Astrocyte (in vitro differentiated cells and primary cell): ENCODE data around the gene TIMM13. TPM values are rescaled to one million over a fixed set of nuclear protein-coding genes. Genes with fewer than 3 reads are reported as not detected.
"Not testable (repeated sequence)": the region's sequence is repeated elsewhere in the genome, so short reads cannot be mapped to it uniquely, and the experiment has no call there.

ENCODE experiments used
- DNase-seq: peaks from one replicate; pipeline ENCODE4 v3.0.0-alpha.2; 2010; ENCODE audit warnings: low read depth
- FAIRE-seq: peaks from 2 replicates; lab custom pipeline; 2011; peaks lifted over from hg19 to GRCh38; lab: Jason Lieb, UNC
- H2AFZ ChIP-seq: 2 replicates; pipeline ENCODE4 v1.6.0; 2012; ENCODE audit warnings: low read depth, low read length, inconsistent platforms
- H3K27ac ChIP-seq: 2 replicates; pipeline ENCODE4 v1.5.1; 2011; ENCODE audit warnings: low read depth, low read length, inconsistent platforms
- H3K27me3 ChIP-seq: 2 replicates; pipeline ENCODE4 v1.6.0; 2011; ENCODE audit warnings: low read length, inconsistent platforms; ENCODE audit not compliant: insufficient read depth
- H3K36me3 ChIP-seq: 2 replicates; pipeline ENCODE4 v1.5.1; 2011; ENCODE audit warnings: low read length, inconsistent platforms; ENCODE audit not compliant: insufficient read depth
- H3K4me1 ChIP-seq: 2 replicates; pipeline ENCODE4 v1.5.1; 2011; ENCODE audit warnings: low read length, inconsistent platforms; ENCODE audit not compliant: insufficient read depth
- H3K4me2 ChIP-seq: 2 replicates; pipeline ENCODE4 v1.6.0; 2012; ENCODE audit warnings: low read length, inconsistent platforms
- H3K4me3 ChIP-seq: 2 replicates; pipeline ENCODE4 v1.5.1; 2011; ENCODE audit warnings: low read depth, mild to moderate bottlenecking, low read length, inconsistent platforms; ENCODE audit not compliant: insufficient read depth
- H3K79me2 ChIP-seq: 2 replicates; pipeline ENCODE4 v1.6.0; 2012; ENCODE audit warnings: mild to moderate bottlenecking, low read length, inconsistent platforms; ENCODE audit not compliant: insufficient read depth
- H3K9ac ChIP-seq: 2 replicates; pipeline ENCODE4 v1.6.0; 2012; ENCODE audit warnings: mild to moderate bottlenecking, low read length, inconsistent platforms
- H3K9me3 ChIP-seq: 2 replicates; pipeline ENCODE4 v1.5.1; 2012; ENCODE audit warnings: low read depth, mild to moderate bottlenecking, low read length, inconsistent platforms; ENCODE audit not compliant: insufficient read depth
- H4K20me1 ChIP-seq: 2 replicates; pipeline ENCODE4 v1.6.0; 2012; ENCODE audit warnings: low read length, inconsistent platforms; ENCODE audit not compliant: insufficient read depth
- H3K27ac Mint-ChIP-seq: one replicate; pipeline ENCODE4 v1.8.0; 2021; ENCODE audit warnings: mild to moderate bottlenecking, mixed read lengths; ENCODE audit not compliant: unreplicated experiment
- H3K27me3 Mint-ChIP-seq: one replicate; pipeline ENCODE4 v1.8.0; 2021; ENCODE audit warnings: low read depth, mixed read lengths; ENCODE audit not compliant: unreplicated experiment
- H3K36me3 Mint-ChIP-seq: one replicate; pipeline ENCODE4 v1.8.0; 2021; ENCODE audit warnings: low read depth, mixed read lengths; ENCODE audit not compliant: unreplicated experiment
- H3K4me1 Mint-ChIP-seq: one replicate; pipeline ENCODE4 v1.8.0; 2021; ENCODE audit warnings: low read depth, mixed read lengths; ENCODE audit not compliant: unreplicated experiment
- H3K4me3 Mint-ChIP-seq: one replicate; pipeline ENCODE4 v1.8.0; 2021; ENCODE audit warnings: mild to moderate bottlenecking, moderate library complexity, mixed read lengths; ENCODE audit not compliant: unreplicated experiment
- H3K9me3 Mint-ChIP-seq: one replicate; pipeline ENCODE4 v1.8.0; 2021; ENCODE audit warnings: mild to moderate bottlenecking, mixed read lengths; ENCODE audit not compliant: unreplicated experiment
- EZH2 ChIP-seq: IDR thresholded peaks from 2 replicates; pipeline ENCODE4 v1.6.1; 2012; ENCODE audit warnings: mild to moderate bottlenecking, low read length, inconsistent platforms; ENCODE audit not compliant: insufficient read depth
- total RNA-seq: library from RNA; stranded (reverse); gene quantifications from 2 replicates; pipeline ENCODE4 v1.2.1, GENCODE V29; 2021
- TF ChIP-seq, protein P1 (sequence below): IDR thresholded peaks from 2 replicates; pipeline ENCODE4 v1.5.1; 2011; ENCODE audit warnings: low read depth, mild to moderate bottlenecking, inconsistent platforms, low read length, moderate library complexity; ENCODE audit not compliant: insufficient read depth

TIMM13 gene
- total RNA-seq, 1 donor from 2014 or later = 105 TPM

DNA sequence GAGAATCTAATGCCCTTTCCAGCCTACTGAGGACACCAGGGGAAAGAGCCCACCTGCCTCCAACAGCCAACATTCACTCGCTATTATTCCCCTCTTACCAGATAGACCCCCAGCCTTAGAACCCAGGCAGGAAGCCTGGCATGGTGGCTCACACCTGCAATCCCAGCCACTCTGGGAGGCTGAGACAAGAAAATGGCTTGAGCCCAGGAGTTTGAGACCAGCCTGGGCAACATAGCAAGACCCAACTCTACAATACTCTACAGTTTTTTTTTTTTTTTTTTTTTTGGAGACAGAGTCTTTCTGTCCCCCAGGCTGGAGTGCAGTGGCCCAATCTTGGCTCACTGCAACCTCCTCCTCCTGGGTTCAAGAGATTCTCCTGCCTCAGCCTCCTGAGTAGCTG, 32.9 kb upstream of the TIMM13 start:
- peaks cover 23% of the 10 kb centered on the region for H3K79me2 ChIP-seq
- no peaks in the 10 kb centered on the region for H3K27me3 Mint-ChIP-seq
- DNase-seq (no peak), FAIRE-seq (no peak)
- H3K9me3 Mint-ChIP-seq = no peaks in the 10 kb centered on the region
- H3K4me1 Mint-ChIP-seq = peaks cover 5% of the 10 kb centered on the region
- H3K27ac Mint-ChIP-seq = no peak overlapping the region
- peak overlapping the region; percentile 64 for H3K4me3 Mint-ChIP-seq
- no peaks in the 10 kb centered on the region for H3K27me3 ChIP-seq
- H3K4me3 ChIP-seq = no peak overlapping the region
- peaks cover 17% of the 10 kb centered on the region for H3K4me1 ChIP-seq
- H3K9ac ChIP-seq = no peak overlapping the region
- H2AFZ ChIP-seq = no peak overlapping the region
- no peaks in the 10 kb centered on the region for H3K9me3 ChIP-seq
- H3K27ac ChIP-seq = no peak overlapping the region
- no peak overlapping the region for H3K4me2 ChIP-seq
- H3K36me3 ChIP-seq = no peaks in the 10 kb centered on the region
- no peaks in the 10 kb centered on the region for H3K36me3 Mint-ChIP-seq
- peaks cover 8% of the 10 kb centered on the region for H4K20me1 ChIP-seq
- TF ChIP-seq, protein P1, sequence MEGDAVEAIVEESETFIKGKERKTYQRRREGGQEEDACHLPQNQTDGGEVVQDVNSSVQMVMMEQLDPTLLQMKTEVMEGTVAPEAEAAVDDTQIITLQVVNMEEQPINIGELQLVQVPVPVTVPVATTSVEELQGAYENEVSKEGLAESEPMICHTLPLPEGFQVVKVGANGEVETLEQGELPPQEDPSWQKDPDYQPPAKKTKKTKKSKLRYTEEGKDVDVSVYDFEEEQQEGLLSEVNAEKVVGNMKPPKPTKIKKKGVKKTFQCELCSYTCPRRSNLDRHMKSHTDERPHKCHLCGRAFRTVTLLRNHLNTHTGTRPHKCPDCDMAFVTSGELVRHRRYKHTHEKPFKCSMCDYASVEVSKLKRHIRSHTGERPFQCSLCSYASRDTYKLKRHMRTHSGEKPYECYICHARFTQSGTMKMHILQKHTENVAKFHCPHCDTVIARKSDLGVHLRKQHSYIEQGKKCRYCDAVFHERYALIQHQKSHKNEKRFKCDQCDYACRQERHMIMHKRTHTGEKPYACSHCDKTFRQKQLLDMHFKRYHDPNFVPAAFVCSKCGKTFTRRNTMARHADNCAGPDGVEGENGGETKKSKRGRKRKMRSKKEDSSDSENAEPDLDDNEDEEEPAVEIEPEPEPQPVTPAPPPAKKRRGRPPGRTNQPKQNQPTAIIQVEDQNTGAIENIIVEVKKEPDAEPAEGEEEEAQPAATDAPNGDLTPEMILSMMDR = no peak
- no peak for TF ChIP-seq EZH2

DNA sequence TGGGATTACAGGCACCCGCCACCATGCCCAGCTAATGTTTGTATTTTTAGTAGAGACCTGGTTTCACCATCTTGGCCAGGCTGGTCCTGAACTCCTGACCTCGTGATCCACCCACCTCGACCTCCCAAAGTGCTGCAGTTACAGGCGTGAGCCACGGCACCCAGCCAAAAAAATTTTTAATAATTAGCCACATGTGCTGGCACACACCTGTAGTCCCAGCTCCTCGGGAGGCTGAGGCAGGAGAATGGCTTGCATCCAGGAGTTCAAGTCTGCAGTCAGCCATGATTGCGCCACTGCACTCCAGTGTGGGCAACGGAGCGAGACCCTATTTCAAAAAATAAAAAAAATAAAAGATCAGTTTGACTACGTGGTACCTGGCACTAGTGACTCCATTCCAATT, 31.4 kb upstream of the TIMM13 start:
- H3K27me3 ChIP-seq, H3K4me3 ChIP-seq, FAIRE-seq, H3K27ac ChIP-seq, H3K36me3 ChIP-seq, H3K9ac ChIP-seq, H3K9me3 ChIP-seq, H3K4me1 Mint-ChIP-seq, DNase-seq, H3K4me3 Mint-ChIP-seq, H3K27me3 Mint-ChIP-seq, H3K27ac Mint-ChIP-seq, H3K9me3 Mint-ChIP-seq, H3K4me2 ChIP-seq, H3K36me3 Mint-ChIP-seq, H2AFZ ChIP-seq: not testable (repeated sequence)
- H3K4me1 ChIP-seq = peaks cover 22% of the 10 kb centered on the region
- peaks cover 38% of the 10 kb centered on the region for H3K79me2 ChIP-seq
- H4K20me1 ChIP-seq = peaks cover 21% of the 10 kb centered on the region

GRCh38 chr19:2458054-2458453, 30.7 kb upstream of the TIMM13 start:
- TF ChIP-seq EZH2 = no peak
- TF ChIP-seq, protein P1 = no peak

More at GRCh38 chr19:2458054-2458453, 30.7 kb upstream of the TIMM13 start:
- H3K27me3 ChIP-seq = no peaks in the 10 kb centered on the region
- H3K27me3 Mint-ChIP-seq = no peaks in the 10 kb centered on the region
- H3K27ac Mint-ChIP-seq = no peak overlapping the region
- H3K36me3 Mint-ChIP-seq = no peaks in the 10 kb centered on the region
- no peak overlapping the region for H3K9ac ChIP-seq
- no peak overlapping the region for H3K27ac ChIP-seq
- no peaks in the 10 kb centered on the region for H3K9me3 ChIP-seq
- H3K9me3 Mint-ChIP-seq = no peaks in the 10 kb centered on the region
- no peak overlapping the region for H3K4me3 ChIP-seq
- FAIRE-seq (no peak), DNase-seq (no peak)
- peaks cover 45% of the 10 kb centered on the region for H3K79me2 ChIP-seq
- peaks cover 23% of the 10 kb centered on the region for H3K4me1 ChIP-seq
- H4K20me1 ChIP-seq = peaks cover 28% of the 10 kb centered on the region
- no peak overlapping the region for H3K4me2 ChIP-seq
- H3K4me3 Mint-ChIP-seq = peak overlapping the region; percentile 60
- H3K4me1 Mint-ChIP-seq = peaks cover 4% of the 10 kb centered on the region
- no peak overlapping the region for H2AFZ ChIP-seq
- H3K36me3 ChIP-seq = no peaks in the 10 kb centered on the region
